ENCODE results near the gene FRMPD2.

GRCh38 chr10:48213047-48213446 is 61.4 kb downstream of the FRMPD2 start:
- TF ChIP-seq, protein P1, sequence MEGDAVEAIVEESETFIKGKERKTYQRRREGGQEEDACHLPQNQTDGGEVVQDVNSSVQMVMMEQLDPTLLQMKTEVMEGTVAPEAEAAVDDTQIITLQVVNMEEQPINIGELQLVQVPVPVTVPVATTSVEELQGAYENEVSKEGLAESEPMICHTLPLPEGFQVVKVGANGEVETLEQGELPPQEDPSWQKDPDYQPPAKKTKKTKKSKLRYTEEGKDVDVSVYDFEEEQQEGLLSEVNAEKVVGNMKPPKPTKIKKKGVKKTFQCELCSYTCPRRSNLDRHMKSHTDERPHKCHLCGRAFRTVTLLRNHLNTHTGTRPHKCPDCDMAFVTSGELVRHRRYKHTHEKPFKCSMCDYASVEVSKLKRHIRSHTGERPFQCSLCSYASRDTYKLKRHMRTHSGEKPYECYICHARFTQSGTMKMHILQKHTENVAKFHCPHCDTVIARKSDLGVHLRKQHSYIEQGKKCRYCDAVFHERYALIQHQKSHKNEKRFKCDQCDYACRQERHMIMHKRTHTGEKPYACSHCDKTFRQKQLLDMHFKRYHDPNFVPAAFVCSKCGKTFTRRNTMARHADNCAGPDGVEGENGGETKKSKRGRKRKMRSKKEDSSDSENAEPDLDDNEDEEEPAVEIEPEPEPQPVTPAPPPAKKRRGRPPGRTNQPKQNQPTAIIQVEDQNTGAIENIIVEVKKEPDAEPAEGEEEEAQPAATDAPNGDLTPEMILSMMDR (IDR thresholded peaks at IDR 0.05; ENCODE audit: low read depth, low read length, missing input control) = no peak
- TF ChIP-seq ZBTB33 (IDR thresholded peaks at IDR 0.05) (no peak), MAX (IDR thresholded peaks at IDR 0.05) (no peak), TAF1 (conservative IDR thresholded peaks at IDR 0.05) (no peak), RAD21 (IDR thresholded peaks at IDR 0.05) (no peak), JUND (IDR thresholded peaks at IDR 0.05) (no peak), REST (IDR thresholded peaks at IDR 0.05) (no peak), SP1 (IDR thresholded peaks at IDR 0.05) (no peak), HNF4G (IDR thresholded peaks at IDR 0.05) (no peak)
